GM23248 (cell line): ENCODE data around the gene KDM2B.

Experiments
- EZH2 ChIP-seq: fragments of 200-600 bp; sonication (generic); IDR thresholded peaks from 2 replicates; pipeline ENCODE4 v1.6.1; 2018; ENCODE audit warnings: antibody characterized with exemption, mild to moderate bottlenecking; ENCODE audit not compliant: insufficient read depth, poor library complexity, severe bottlenecking
- EZH2phosphoT487 ChIP-seq: fragments of 200-600 bp; sonication (generic); IDR thresholded peaks from 2 replicates; pipeline ENCODE4 v1.6.1; 2018; ENCODE audit warnings: antibody characterized with exemption, moderate library complexity, mild to moderate bottlenecking, low read depth; ENCODE audit not compliant: insufficient read depth

DNA sequence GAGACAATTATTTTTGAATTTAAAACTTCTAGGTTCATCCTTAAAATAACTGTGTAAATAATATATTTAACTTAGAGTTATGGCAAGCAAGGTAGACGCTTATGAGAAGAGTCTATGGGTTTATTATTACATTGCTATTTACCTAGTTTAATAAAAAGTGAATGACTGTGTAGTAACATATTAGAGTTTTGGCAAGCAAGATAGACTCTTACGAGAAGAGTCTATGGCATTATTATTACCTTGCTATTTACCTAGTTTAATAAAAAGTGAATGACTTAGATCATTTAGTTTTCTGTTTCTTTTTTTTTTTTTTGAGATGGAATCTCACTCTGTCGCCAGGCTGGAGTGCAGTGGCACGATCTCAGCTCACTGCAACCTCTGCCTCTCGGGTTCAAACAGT is 177.1 kb downstream of the KDM2B start:
- no peak for TF ChIP-seq EZH2phosphoT487
- no peak for TF ChIP-seq EZH2
